Endodermal cell (in vitro differentiated cells): ENCODE measurements around the gene KIAA1671. TPM values are rescaled to one million over a fixed set of nuclear protein-coding genes. Genes with fewer than 3 reads are reported as not detected.

Source experiments
- DNase-seq: peaks from one replicate; pipeline ENCODE4 v3.0.0-alpha.2; 2017
- H3K27ac ChIP-seq: 2 replicates; pipeline ENCODE4 v1.5.1; 2013; ENCODE audit warnings: mild to moderate bottlenecking, low read depth, low read length, moderate library complexity
- H3K27me3 ChIP-seq: 2 replicates; pipeline ENCODE4 v1.6.1; 2013; ENCODE audit warnings: mild to moderate bottlenecking, low read length, moderate library complexity; ENCODE audit not compliant: insufficient read depth, control insufficient read depth, poor library complexity, severe bottlenecking
- H3K36me3 ChIP-seq: 2 replicates; pipeline ENCODE4 v1.7.0; 2013; ENCODE audit warnings: mild to moderate bottlenecking, low read length, moderate library complexity; ENCODE audit not compliant: control insufficient read depth, insufficient read depth
- H3K4me1 ChIP-seq: one replicate; pipeline ENCODE4 v1.7.0; 2013; ENCODE audit warnings: low read length; ENCODE audit not compliant: control insufficient read depth, insufficient read depth
- H3K4me3 ChIP-seq: 2 replicates; pipeline ENCODE4 v1.5.1; 2013; ENCODE audit warnings: mild to moderate bottlenecking, low read length, moderate library complexity
- H3K9ac ChIP-seq: 2 replicates; pipeline ENCODE4 v1.6.1; 2013; ENCODE audit warnings: mild to moderate bottlenecking, low read length, moderate library complexity; ENCODE audit not compliant: poor library complexity, severe bottlenecking; ENCODE audit errors: extremely low read depth
- H3K9me3 ChIP-seq: 2 replicates; pipeline ENCODE4 v1.6.1; 2013; ENCODE audit warnings: mild to moderate bottlenecking, low read length, moderate library complexity; ENCODE audit not compliant: control insufficient read depth
- H3K27ac Mint-ChIP-seq: 2 replicates; pipeline ENCODE4 v1.8.0; 2020; ENCODE audit warnings: mixed read lengths
- H3K27me3 Mint-ChIP-seq: 2 replicates; pipeline ENCODE4 v1.8.0; 2021; ENCODE audit warnings: mild to moderate bottlenecking, mixed read lengths; ENCODE audit not compliant: insufficient read depth
- H3K36me3 Mint-ChIP-seq: 2 replicates; pipeline ENCODE4 v1.8.0; 2020; ENCODE audit warnings: low read depth, mixed read lengths
- H3K4me1 Mint-ChIP-seq: 2 replicates; pipeline ENCODE4 v1.8.0; 2020; ENCODE audit warnings: mixed read lengths
- H3K4me3 Mint-ChIP-seq: 2 replicates; pipeline ENCODE4 v1.8.0; 2020; ENCODE audit warnings: mild to moderate bottlenecking, moderate library complexity, mixed read lengths
- H3K9me3 Mint-ChIP-seq: 2 replicates; pipeline ENCODE4 v1.8.0; 2020; ENCODE audit warnings: mild to moderate bottlenecking, mixed read lengths
- CTCF ChIP-seq: fragments of 200-600 bp; sonication (generic); conservative IDR thresholded peaks from 2 replicates; pipeline ENCODE4 v1.5.0; 2021; ENCODE audit warnings: antibody characterized with exemption, mild to moderate bottlenecking
- WGBS, 2 experiments: methylation state at CpG; one replicate each; pipeline versions ENCODE4 v1.1.5 to v1.1.7; 2013; ENCODE audit warnings: missing lambda C conversion rate in 2 of 2, mixed read lengths in 1 of 2; ENCODE audit not compliant: insufficient coverage in 1 of 2, insufficient read length in 1 of 2; 5-methylcytosine and 5-hydroxymethylcytosine counted together
- total RNA-seq, 2 donors: library from RNA; stranded (reverse); fragmentation: NEBNext Ultra II Directional in 1 of 2; extraction: Animal tissue kit (Norgen Biotek cat#: 25700) in 1 of 2; gene quantifications; 2 replicates in 1 of 2; 3 replicates in 1 of 2; pipeline ENCODE4 v1.2.1, GENCODE V29; 2021

The KIAA1671 gene
- total RNA-seq, 2 donors from 2014 or later, result 38.8 to 43.7 TPM

- 89 to 96% methylated on average over 8 to 9 of the region's 9 CpGs for WGBS, 2 experiments
- TF ChIP-seq CTCF, result no peak
- H3K4me1 Mint-ChIP-seq, result no peaks in the 10 kb centered on the region
These were observed 137.8 kb downstream of the KIAA1671 start for GRCh38 chr22:25090225-25090890.

GRCh38 chr22:25091458-25091857 lies 138.9 kb downstream of the KIAA1671 start:
- Histone ChIP-seq H3K9me3 (no peaks in the 10 kb centered on the region), H3K27ac (no peak overlapping the region), H3K4me3 (no peak overlapping the region), H3K9ac (no peak overlapping the region), H3K4me1 (no peaks in the 10 kb centered on the region), H3K36me3 (no peaks in the 10 kb centered on the region), H3K27me3 (no peaks in the 10 kb centered on the region)
- Mint-ChIP-seq H3K9me3 (no peaks in the 10 kb centered on the region), H3K36me3 (peaks cover 4% of the 10 kb centered on the region), H3K27me3 (no peaks in the 10 kb centered on the region), H3K4me1 (no peaks in the 10 kb centered on the region), H3K27ac (no peak overlapping the region), H3K4me3 (no peak overlapping the region)
- no peak for TF ChIP-seq CTCF
- no peak for DNase-seq
- 94 to 98% methylated on average over 6 to 9 of the region's 9 CpGs for WGBS, 2 experiments

More at GRCh38 chr22:25090225-25090890, 137.8 kb downstream of the KIAA1671 start:
- no peaks in the 10 kb centered on the region for H3K9me3 Mint-ChIP-seq
- no peaks in the 10 kb centered on the region for H3K9me3 ChIP-seq
- H3K27me3 Mint-ChIP-seq, result no peaks in the 10 kb centered on the region
- no peak overlapping the region for H3K4me3 ChIP-seq
- no peak overlapping the region for H3K4me3 Mint-ChIP-seq
- no peaks in the 10 kb centered on the region for H3K36me3 ChIP-seq
- H3K27me3 ChIP-seq, result no peaks in the 10 kb centered on the region
- H3K36me3 Mint-ChIP-seq, result peaks cover 4% of the 10 kb centered on the region
- no peaks in the 10 kb centered on the region for H3K4me1 ChIP-seq
- DNase-seq, result no peak
- no peak overlapping the region for H3K27ac ChIP-seq
- H3K9ac ChIP-seq, result no peak overlapping the region
- H3K27ac Mint-ChIP-seq, result no peak overlapping the region

- no peak overlapping the region for H3K27ac Mint-ChIP-seq
These were observed 139.6 kb downstream of the KIAA1671 start for GRCh38 chr22:25092119-25092518.

More at GRCh38 chr22:25092119-25092518, 139.6 kb downstream of the KIAA1671 start:
- Mint-ChIP-seq H3K36me3 (peaks cover 4% of the 10 kb centered on the region), H3K27me3 (no peaks in the 10 kb centered on the region), H3K9me3 (no peaks in the 10 kb centered on the region), H3K4me3 (no peak overlapping the region), H3K4me1 (no peaks in the 10 kb centered on the region)
- no peak overlapping the region for H3K9ac ChIP-seq
- H3K27me3 ChIP-seq, result no peaks in the 10 kb centered on the region
- H3K27ac ChIP-seq, result no peak overlapping the region
- 90 to 100% methylated on average over 4 of the region's 4 CpGs for WGBS, 2 experiments
- DNase-seq, result no peak
- no peak for TF ChIP-seq CTCF
- H3K4me3 ChIP-seq, result no peak overlapping the region
- H3K36me3 ChIP-seq, result no peaks in the 10 kb centered on the region
- no peaks in the 10 kb centered on the region for H3K4me1 ChIP-seq
- H3K9me3 ChIP-seq, result no peaks in the 10 kb centered on the region
